A549 (cell line): ENCODE data around the gene PELI2.

Experiments used
- CEBPB ChIP-seq, 2 experiments: fragments of >200 bp in 1 of 2; sonication (Bioruptor Twin) in 1 of 2; formaldehyde crosslinking in 1 of 2; IDR thresholded peaks; 2 replicates each; pipeline ENCODE4 v1.6.1; 2012 to 2016
- HDAC2 ChIP-seq: fragments of 200-600 bp; sonication (generic); IDR thresholded peaks from 2 replicates; pipeline ENCODE4 v1.6.1; 2016
- HOXA7 ChIP-seq: fragments of 250-450 bp; sonication (Bioruptor Pico); IDR thresholded peaks from 2 replicates; pipeline ENCODE4 v1.5.0; 2020; ENCODE audit warnings: mild to moderate bottlenecking, moderate library complexity
- POLR2AphosphoS2 ChIP-seq: conservative IDR thresholded peaks from 2 replicates; pipeline ENCODE4 v1.6.1; 2012; ENCODE audit warnings: low read length, improper control_type of control experiment, inconsistent platforms
- REST ChIP-seq: fragments of 200-600 bp; sonication (generic); IDR thresholded peaks from 2 replicates; pipeline ENCODE4 v1.6.1; 2016; ENCODE audit warnings: antibody characterized with exemption, mild to moderate bottlenecking, moderate library complexity
- SMC3 ChIP-seq: fragments of >200 bp; sonication (Bioruptor Twin); formaldehyde crosslinking; IDR thresholded peaks from 3 replicates; pipeline ENCODE4 v1.6.1; 2018; ENCODE audit warnings: inconsistent platforms
- TF ChIP-seq, protein P1 (sequence below): fragments of >200 bp; sonication (Bioruptor Twin); formaldehyde crosslinking; IDR thresholded peaks from 3 replicates; pipeline ENCODE4 v1.5.1; 2016

- no peak for TF ChIP-seq HDAC2
- no peak for TF ChIP-seq SMC3
- TF ChIP-seq REST = no peak
- no peak for TF ChIP-seq HOXA7 (CRISPR knock-in tag)
- TF ChIP-seq CEBPB (IDR thresholded peaks at IDR 0.05) = no peak
- TF ChIP-seq, protein P1, sequence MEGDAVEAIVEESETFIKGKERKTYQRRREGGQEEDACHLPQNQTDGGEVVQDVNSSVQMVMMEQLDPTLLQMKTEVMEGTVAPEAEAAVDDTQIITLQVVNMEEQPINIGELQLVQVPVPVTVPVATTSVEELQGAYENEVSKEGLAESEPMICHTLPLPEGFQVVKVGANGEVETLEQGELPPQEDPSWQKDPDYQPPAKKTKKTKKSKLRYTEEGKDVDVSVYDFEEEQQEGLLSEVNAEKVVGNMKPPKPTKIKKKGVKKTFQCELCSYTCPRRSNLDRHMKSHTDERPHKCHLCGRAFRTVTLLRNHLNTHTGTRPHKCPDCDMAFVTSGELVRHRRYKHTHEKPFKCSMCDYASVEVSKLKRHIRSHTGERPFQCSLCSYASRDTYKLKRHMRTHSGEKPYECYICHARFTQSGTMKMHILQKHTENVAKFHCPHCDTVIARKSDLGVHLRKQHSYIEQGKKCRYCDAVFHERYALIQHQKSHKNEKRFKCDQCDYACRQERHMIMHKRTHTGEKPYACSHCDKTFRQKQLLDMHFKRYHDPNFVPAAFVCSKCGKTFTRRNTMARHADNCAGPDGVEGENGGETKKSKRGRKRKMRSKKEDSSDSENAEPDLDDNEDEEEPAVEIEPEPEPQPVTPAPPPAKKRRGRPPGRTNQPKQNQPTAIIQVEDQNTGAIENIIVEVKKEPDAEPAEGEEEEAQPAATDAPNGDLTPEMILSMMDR = no peak
- TF ChIP-seq POLR2AphosphoS2 = no peak
Observed at GRCh38 chr14:56334458-56334857, 216.2 kb downstream of the PELI2 start.
